HCT116 (cell line): ENCODE measurements around the gene LCE2C. TPM values are rescaled to one million over a fixed set of nuclear protein-coding genes. Genes with fewer than 3 reads are reported as not detected.
"Not testable (repeated sequence)": the region's sequence is repeated elsewhere in the genome, so short reads cannot be mapped to it uniquely, and the experiment has no call there.

ENCODE experiments used
- ATAC-seq: fragments of 200-7000 bp; cut with Tn5 transposase; 2 replicates; pipeline ENCODE4 v1.9.1; 2020; ENCODE audit warnings: mild to moderate bottlenecking, moderate library complexity
- BruUV-seq: library from RNA; stranded (reverse); fragments of 400-500 nt; replicated peaks from 2 replicates; lab custom pipeline; 2021; lab: Mats Ljungman, UMichigan
- CTCF ChIA-PET: fragments of 300-600 bp; sonication (Branson Sonifier 250); formaldehyde crosslinking; loops from one replicate; lab custom pipeline; 2021; ENCODE audit warnings: antibody characterized with exemption; lab: Charles Lee
- POLR2A ChIA-PET: fragments of 300-600, 350-600 bp; sonication (Branson Sonifier 250); formaldehyde crosslinking; loops from one replicate; lab custom pipeline; 2021; ENCODE audit warnings: antibody characterized with exemption; lab: Charles Lee
- RAD21 ChIA-PET, 2 experiments: fragments of 300-600 bp; sonication (Branson Sonifier 250); formaldehyde crosslinking; loops; one replicate each; lab custom pipeline; 2023; ENCODE audit warnings: low total read pairs in 2 of 2; ENCODE audit not compliant: uncharacterized antibody in 2 of 2, unreplicated experiment in 2 of 2, low non-redundant PET in 1 of 2; lab: Charles Lee
- DNase-seq: peaks from one replicate; pipeline ENCODE4 v3.0.0-alpha.2; 2010; ENCODE audit warnings: low read depth, low spot score
- H2AFZ ChIP-seq: fragments of 200-600 bp; shearing (Covaris generic), sonication (generic); 2 replicates; pipeline ENCODE4 v1.6.1; 2017; ENCODE audit warnings: low read depth, mixed run types, mixed read lengths, antibody characterized with exemption, low read length; ENCODE audit not compliant: poor library complexity, severe bottlenecking
- H3K27ac ChIP-seq: 2 replicates; pipeline ENCODE4 v1.5.1; 2012; ENCODE audit warnings: low read depth, low read length
- H3K27me3 ChIP-seq: fragments of 200-600 bp; sonication (generic); 2 replicates; pipeline ENCODE4 v1.6.1; 2016; ENCODE audit warnings: mixed run types, low read length, mixed read lengths; ENCODE audit not compliant: insufficient read depth
- H3K36me3 ChIP-seq, 2 experiments: fragments of 200-500 bp in 1 of 2; fragments of 200-600 bp in 1 of 2; sonication (Bioruptor generic) in 1 of 2; sonication (generic) in 1 of 2; 2 replicates each; pipeline versions ENCODE4 v1.5.1 to v1.6.1; 2014 to 2016; ENCODE audit warnings: low read length in 2 of 2, inconsistent platforms in 1 of 2, mixed read lengths in 1 of 2, mixed run types in 1 of 2; ENCODE audit not compliant: insufficient read depth in 2 of 2, control insufficient read depth in 1 of 2
- H3K4me1 ChIP-seq, 2 experiments: fragments of 200-600 bp in 1 of 2; sonication (generic) in 1 of 2; 2 replicates each; pipeline versions ENCODE4 v1.5.1 to v1.6.1; 2012 to 2017; ENCODE audit warnings: low read length in 2 of 2, inconsistent platforms in 1 of 2, mild to moderate bottlenecking in 1 of 2, mixed read lengths in 1 of 2, mixed run types in 1 of 2, moderate library complexity in 1 of 2; ENCODE audit not compliant: insufficient read depth in 2 of 2, control insufficient read depth in 1 of 2
- H3K4me2 ChIP-seq: fragments of 200-600 bp; sonication (generic); 2 replicates; pipeline ENCODE4 v1.6.1; 2017; ENCODE audit warnings: mixed run types, low read length, mixed read lengths
- H3K4me3 ChIP-seq, 2 experiments: fragments of 200-600 bp in 1 of 2; sonication (generic) in 1 of 2; replicated peaks in 1 of 2; 2 replicates each; pipeline ENCODE4 v1.5.1; 2011 to 2016; ENCODE audit warnings: low read length in 2 of 2, control low read depth in 1 of 2, low read depth in 1 of 2, mild to moderate bottlenecking in 1 of 2, mixed read lengths in 1 of 2, mixed run types in 1 of 2
- H3K79me2 ChIP-seq: fragments of 200-600 bp; sonication (generic); 2 replicates; pipeline ENCODE4 v1.6.1; 2017; ENCODE audit warnings: mild to moderate bottlenecking, mixed run types, low read length, moderate library complexity, mixed read lengths; ENCODE audit not compliant: insufficient read depth
- H3K9ac ChIP-seq: fragments of 200-600 bp; sonication (generic); 2 replicates; pipeline ENCODE4 v1.6.1; 2016; ENCODE audit warnings: low read length, mixed read lengths
- H3K9me2 ChIP-seq: fragments of 200-600 bp; sonication (generic), shearing (Covaris generic); 2 replicates; pipeline ENCODE4 v1.6.1; 2017; ENCODE audit warnings: mixed run types, mild to moderate bottlenecking, moderate library complexity; ENCODE audit not compliant: insufficient read depth
- H3K9me3 ChIP-seq, 2 experiments: fragments of 200-500 bp in 1 of 2; fragments of 200-600 bp in 1 of 2; sonication (Bioruptor generic) in 1 of 2; sonication (generic) in 1 of 2; 2 replicates each; pipeline ENCODE4 v1.6.1; 2014 to 2017; ENCODE audit warnings: low read length in 2 of 2, mixed read lengths in 2 of 2, inconsistent platforms in 1 of 2, low read depth in 1 of 2, mild to moderate bottlenecking in 1 of 2, mixed run types in 1 of 2, moderate library complexity in 1 of 2; ENCODE audit not compliant: control insufficient read depth in 1 of 2, insufficient read depth in 1 of 2
- H4K20me1 ChIP-seq: fragments of 200-600 bp; sonication (generic), shearing (Covaris generic); 2 replicates; pipeline ENCODE4 v1.6.1; 2017; ENCODE audit warnings: mixed run types, mild to moderate bottlenecking, moderate library complexity; ENCODE audit not compliant: insufficient read depth
- CEBPB ChIP-seq: IDR thresholded peaks from 2 replicates; pipeline ENCODE4 v1.6.1; 2012; ENCODE audit warnings: low read depth
- EGR1 ChIP-seq: IDR thresholded peaks from 2 replicates; pipeline ENCODE4 v1.6.1; 2012; ENCODE audit warnings: low read depth
- ELF1 ChIP-seq: IDR thresholded peaks from 2 replicates; pipeline ENCODE4 v1.6.1; 2012; ENCODE audit warnings: low read depth, borderline replicate concordance
- JUND ChIP-seq: IDR thresholded peaks from 2 replicates; pipeline ENCODE4 v1.6.1; 2012
- RAD21 ChIP-seq: IDR thresholded peaks from 2 replicates; pipeline ENCODE4 v1.6.1; 2012; ENCODE audit warnings: low read depth, mild to moderate bottlenecking
- SRF ChIP-seq: IDR thresholded peaks from 2 replicates; pipeline ENCODE4 v1.6.1; 2012; ENCODE audit warnings: low read depth
- YY1 ChIP-seq: IDR thresholded peaks from 2 replicates; pipeline ENCODE4 v1.6.1; 2011; ENCODE audit warnings: low read length, low read depth, moderate library complexity, mild to moderate bottlenecking; ENCODE audit not compliant: insufficient replicate concordance; ENCODE audit errors: extremely low read depth
- intact Hi-C: fragments of 100-400 bp; cut with micrococcal nuclease; formaldehyde crosslinking; loops from 2 replicates; pipeline ENCODE4 v1.10.0; 2022
- total RNA-seq: library from RNA; stranded (reverse); gene quantifications from one replicate; pipeline ENCODE4 v1.2.1, GENCODE V29; 2021; ENCODE audit not compliant: unreplicated experiment
- TF ChIP-seq, protein P1 (sequence below): IDR thresholded peaks from 2 replicates; pipeline ENCODE4 v1.6.1; 2012; ENCODE audit warnings: low read depth
- TF ChIP-seq, protein P2 (sequence below): IDR thresholded peaks from 2 replicates; pipeline ENCODE4 v1.6.1; 2012
- TF ChIP-seq, protein P3 (sequence below): IDR thresholded peaks from 2 replicates; pipeline ENCODE4 v1.6.1; 2011; ENCODE audit warnings: mild to moderate bottlenecking, low read length, moderate library complexity; ENCODE audit not compliant: insufficient replicate concordance; ENCODE audit errors: extremely low read depth

The LCE2C gene
- total RNA-seq, 1 experiment from 2014 or later = not detected

DNA sequence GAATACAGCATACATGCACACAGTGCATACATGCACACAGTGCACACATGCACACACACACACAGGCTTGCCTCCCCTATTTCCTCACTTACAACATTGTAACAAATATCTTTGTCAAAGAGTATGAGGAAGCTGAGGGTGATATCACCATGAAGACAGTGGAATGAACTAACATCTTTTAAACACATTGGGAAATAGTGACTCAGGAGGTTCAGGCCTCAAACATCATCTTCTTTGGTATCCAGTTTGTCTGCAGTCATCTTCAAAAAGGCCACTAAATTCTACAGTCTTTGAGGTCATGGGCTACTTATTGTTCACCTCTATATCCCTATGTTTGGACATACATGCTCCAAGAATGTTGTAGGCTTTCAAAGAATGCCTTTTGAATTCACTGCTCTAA is 8.8 kb downstream of the LCE2C start (continued):
- TF ChIP-seq YY1 = no peak

DNA sequence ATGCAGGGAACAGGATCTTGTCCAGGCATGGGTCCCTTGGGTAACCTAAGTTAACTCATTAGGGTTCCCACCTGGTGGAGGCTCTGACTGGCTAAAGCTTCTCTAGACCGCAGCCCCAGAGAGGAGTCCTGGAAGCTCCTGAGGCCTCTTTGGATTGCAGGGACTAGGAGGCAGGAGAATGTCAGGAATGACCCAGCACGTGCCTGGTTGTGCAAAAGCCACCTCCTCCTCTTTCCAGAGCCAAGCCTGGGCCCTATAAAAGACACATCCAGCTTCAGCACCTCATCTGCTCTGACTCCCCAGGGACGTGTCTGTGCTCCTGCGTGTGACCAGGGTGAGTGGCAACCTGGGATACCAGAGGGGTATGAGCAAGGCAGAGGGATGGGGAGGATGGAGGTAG is 10.7 kb downstream of the LCE2C start, which contains the start of gene LCE2B:
Gene LCE2B, plus strand, starts transcription at position 301 of the 400 bp plus-strand sequence. CDS start 721 bp downstream, outside the sequence.
- H3K36me3 ChIP-seq, DNase-seq, BruUV-seq, H3K27ac ChIP-seq, H3K4me2 ChIP-seq, ATAC-seq, RAD21 ChIA-PET, H3K9ac ChIP-seq, H3K4me1 ChIP-seq, H3K9me2 ChIP-seq, H3K79me2 ChIP-seq, H3K4me3 ChIP-seq, H2AFZ ChIP-seq, intact Hi-C loops, CTCF ChIA-PET, POLR2A ChIA-PET, H4K20me1 ChIP-seq, H3K9me3 ChIP-seq: not testable (repeated sequence)
- peaks cover 34% of the 10 kb centered on the region for H3K27me3 ChIP-seq

DNA sequence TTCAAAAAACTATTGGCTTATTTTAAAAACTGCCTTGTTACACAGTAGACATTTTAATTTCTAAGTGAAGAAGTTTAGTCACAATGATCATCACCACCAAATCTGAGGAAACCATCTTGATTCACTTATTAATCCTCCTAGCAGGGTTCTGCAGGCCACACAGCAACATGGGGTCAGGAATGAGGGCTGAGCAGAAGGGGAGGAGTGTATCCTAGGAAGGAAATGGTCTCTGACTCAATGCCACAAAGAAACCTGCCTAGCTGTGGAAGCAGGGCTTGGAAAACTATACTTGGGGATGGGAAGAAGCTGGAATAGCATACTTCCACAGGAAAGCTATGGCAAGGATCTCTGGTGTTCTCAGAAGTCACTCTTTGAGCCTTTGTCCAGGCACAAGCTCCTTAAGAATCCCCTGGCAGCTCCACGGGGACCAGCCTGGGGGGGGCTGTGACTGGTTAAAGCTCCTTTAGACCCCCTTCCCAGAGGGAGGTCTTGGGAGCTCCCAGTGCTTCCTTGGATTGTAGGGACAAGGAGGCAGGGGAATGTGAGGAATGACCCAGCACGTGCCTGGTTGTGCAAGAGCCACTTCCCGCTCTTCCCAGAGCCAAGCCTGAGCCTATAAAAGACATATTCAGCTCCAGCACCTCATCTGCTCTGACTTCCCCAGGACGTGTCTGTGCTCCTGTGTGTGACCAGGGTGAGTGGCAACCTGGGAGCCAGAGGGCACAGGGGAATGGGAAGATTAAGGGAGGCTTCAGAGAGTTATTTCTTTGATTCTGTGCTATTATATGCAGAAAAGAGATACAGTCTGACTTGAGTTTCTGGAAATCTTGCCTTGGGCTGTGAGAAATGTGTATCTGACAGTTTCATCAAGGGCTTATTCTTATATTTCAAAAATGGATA is 22.9 kb downstream of the LCE2C start, which contains the start of gene LCE2A:
Gene LCE2A, plus strand, starts transcription at position 645 of the 900 bp plus-strand sequence. CDS start 557 bp downstream, outside the sequence.
- ChIA-PET POLR2A (no interaction called here), CTCF (no interaction called here)
- TF ChIP-seq ELF1 = no peak
- no peak for TF ChIP-seq JUND
- TF ChIP-seq RAD21 = no peak
- no peak for TF ChIP-seq SRF
- TF ChIP-seq, protein P1, sequence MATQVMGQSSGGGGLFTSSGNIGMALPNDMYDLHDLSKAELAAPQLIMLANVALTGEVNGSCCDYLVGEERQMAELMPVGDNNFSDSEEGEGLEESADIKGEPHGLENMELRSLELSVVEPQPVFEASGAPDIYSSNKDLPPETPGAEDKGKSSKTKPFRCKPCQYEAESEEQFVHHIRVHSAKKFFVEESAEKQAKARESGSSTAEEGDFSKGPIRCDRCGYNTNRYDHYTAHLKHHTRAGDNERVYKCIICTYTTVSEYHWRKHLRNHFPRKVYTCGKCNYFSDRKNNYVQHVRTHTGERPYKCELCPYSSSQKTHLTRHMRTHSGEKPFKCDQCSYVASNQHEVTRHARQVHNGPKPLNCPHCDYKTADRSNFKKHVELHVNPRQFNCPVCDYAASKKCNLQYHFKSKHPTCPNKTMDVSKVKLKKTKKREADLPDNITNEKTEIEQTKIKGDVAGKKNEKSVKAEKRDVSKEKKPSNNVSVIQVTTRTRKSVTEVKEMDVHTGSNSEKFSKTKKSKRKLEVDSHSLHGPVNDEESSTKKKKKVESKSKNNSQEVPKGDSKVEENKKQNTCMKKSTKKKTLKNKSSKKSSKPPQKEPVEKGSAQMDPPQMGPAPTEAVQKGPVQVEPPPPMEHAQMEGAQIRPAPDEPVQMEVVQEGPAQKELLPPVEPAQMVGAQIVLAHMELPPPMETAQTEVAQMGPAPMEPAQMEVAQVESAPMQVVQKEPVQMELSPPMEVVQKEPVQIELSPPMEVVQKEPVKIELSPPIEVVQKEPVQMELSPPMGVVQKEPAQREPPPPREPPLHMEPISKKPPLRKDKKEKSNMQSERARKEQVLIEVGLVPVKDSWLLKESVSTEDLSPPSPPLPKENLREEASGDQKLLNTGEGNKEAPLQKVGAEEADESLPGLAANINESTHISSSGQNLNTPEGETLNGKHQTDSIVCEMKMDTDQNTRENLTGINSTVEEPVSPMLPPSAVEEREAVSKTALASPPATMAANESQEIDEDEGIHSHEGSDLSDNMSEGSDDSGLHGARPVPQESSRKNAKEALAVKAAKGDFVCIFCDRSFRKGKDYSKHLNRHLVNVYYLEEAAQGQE = no peak
- TF ChIP-seq CEBPB = no peak
- TF ChIP-seq, protein P2, sequence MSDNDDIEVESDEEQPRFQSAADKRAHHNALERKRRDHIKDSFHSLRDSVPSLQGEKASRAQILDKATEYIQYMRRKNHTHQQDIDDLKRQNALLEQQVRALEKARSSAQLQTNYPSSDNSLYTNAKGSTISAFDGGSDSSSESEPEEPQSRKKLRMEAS = no peak
- TF ChIP-seq YY1 = no peak
- TF ChIP-seq EGR1 = no peak
- TF ChIP-seq, protein P3, sequence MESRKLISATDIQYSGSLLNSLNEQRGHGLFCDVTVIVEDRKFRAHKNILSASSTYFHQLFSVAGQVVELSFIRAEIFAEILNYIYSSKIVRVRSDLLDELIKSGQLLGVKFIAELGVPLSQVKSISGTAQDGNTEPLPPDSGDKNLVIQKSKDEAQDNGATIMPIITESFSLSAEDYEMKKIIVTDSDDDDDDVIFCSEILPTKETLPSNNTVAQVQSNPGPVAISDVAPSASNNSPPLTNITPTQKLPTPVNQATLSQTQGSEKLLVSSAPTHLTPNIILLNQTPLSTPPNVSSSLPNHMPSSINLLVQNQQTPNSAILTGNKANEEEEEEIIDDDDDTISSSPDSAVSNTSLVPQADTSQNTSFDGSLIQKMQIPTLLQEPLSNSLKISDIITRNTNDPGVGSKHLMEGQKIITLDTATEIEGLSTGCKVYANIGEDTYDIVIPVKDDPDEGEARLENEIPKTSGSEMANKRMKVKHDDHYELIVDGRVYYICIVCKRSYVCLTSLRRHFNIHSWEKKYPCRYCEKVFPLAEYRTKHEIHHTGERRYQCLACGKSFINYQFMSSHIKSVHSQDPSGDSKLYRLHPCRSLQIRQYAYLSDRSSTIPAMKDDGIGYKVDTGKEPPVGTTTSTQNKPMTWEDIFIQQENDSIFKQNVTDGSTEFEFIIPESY = no peak

More for the DNA sequence above, 22.9 kb downstream of the LCE2C start, which contains the start of gene LCE2A:
- Histone ChIP-seq H2AFZ (no peak within 1 kb of the TSS), H3K4me1 (no peaks in the 10 kb centered on the region), H3K27me3 (peaks cover 37% of the 10 kb centered on the region), H3K4me3 (no peak within 1 kb of the TSS), H4K20me1 (no peaks in the 10 kb centered on the region), H3K79me2 (no peaks in the 10 kb centered on the region), H3K9ac (no peak within 1 kb of the TSS), H3K36me3 (no peaks in the 10 kb centered on the region), H3K27ac (no peak within 1 kb of the TSS), H3K4me2 (no peak within 1 kb of the TSS), H3K9me3 (no peaks in the 10 kb centered on the region), H3K9me2 (no peaks in the 10 kb centered on the region)
- intact Hi-C loops = no loop called here
- DNase-seq = no peak
- RAD21 ChIA-PET = interaction anchor here in 1 of 2 experiments (0.6 kb wide), 1 partner anchor 15 kb away, joined by 4 read pairs; no protein-coding TSS in a partner anchor
- no TSS peak for BruUV-seq
- ATAC-seq = no peak
